ENCODE measurements around the gene RALGPS2. TPM values are rescaled to one million over a fixed set of nuclear protein-coding genes. Genes with fewer than 3 reads are reported as not detected.

The RALGPS2 gene
- total and polyA plus RNA-seq, 2 of the 8 experiments (the other 6 are each of a cell fraction or from before 2014, with no cell fraction given): 6.7 to 38.0 TPM

GRCh38 chr1:178962853-178963711 is 238.0 kb downstream of the RALGPS2 start:
- Histone ChIP-seq H3K56ac (replicated peaks; ENCODE audit: insufficient read length, low read depth, low read length) (no peak overlapping the region), H4K91ac (replicated peaks; ENCODE audit: insufficient read length, low read length) (no peak overlapping the region), H3K27me3 (replicated peaks in 1 of 4; ENCODE audit: control insufficient read depth in 3 of 4, extremely low read depth in 1 of 4, insufficient read depth in 3 of 4, low read length in 3 of 4) (no peaks in the 10 kb centered on the region), H2BK12ac (ENCODE audit: low read depth, low read length) (no peak overlapping the region), H3K18ac (ENCODE audit: extremely low read depth, low read length) (no peak overlapping the region), H4K5ac (ENCODE audit: insufficient read length, low read depth, low read length) (no peak overlapping the region), H3K79me2 (ENCODE audit: control insufficient read depth in 1 of 2, insufficient read depth in 2 of 2, low read length in 2 of 2) (no peaks in the 10 kb centered on the region), H3K9me3 (ENCODE audit: insufficient read depth in 2 of 2, low read depth in 1 of 2, low read length in 1 of 2) (peaks cover 4 to 5% of the 10 kb centered on the region in 2 experiments; a peak in 2 of 4 replicates), H3K23me2 (ENCODE audit: low read depth, low read length) (no peaks in the 10 kb centered on the region), H3K36me3 (ENCODE audit: control insufficient read depth in 2 of 4, insufficient read depth in 4 of 4, low read length in 3 of 4) (no peaks in the 10 kb centered on the region), H3K4me1 (replicated peaks in 1 of 4; ENCODE audit: control insufficient read depth in 3 of 4, insufficient read depth in 4 of 4, low read length in 3 of 4) (no peaks in the 10 kb centered on the region), H3K4ac (replicated peaks; ENCODE audit: insufficient read length, low read depth, low read length) (no peak overlapping the region), H3K4me3 (ENCODE audit: extremely low read depth in 1 of 4, insufficient read depth in 2 of 4, low read depth in 3 of 4, low read length in 4 of 4) (no peak overlapping the region), H4K8ac (ENCODE audit: extremely low read depth, insufficient read depth, low read length) (no peak overlapping the region), H2BK15ac (ENCODE audit: low read length) (no peak overlapping the region), H3K14ac (ENCODE audit: insufficient read length) (no peak overlapping the region), H2BK120ac (replicated peaks; ENCODE audit: low read depth, low read length) (no peak overlapping the region), H3K79me1 (ENCODE audit: low read depth, low read length) (no peaks in the 10 kb centered on the region), H2BK5ac (ENCODE audit: low read depth, low read length) (no peak overlapping the region), H4K20me1 (replicated peaks in 1 of 2; ENCODE audit: control insufficient read depth in 1 of 2, insufficient read depth in 2 of 2, low read length in 2 of 2) (no peaks in the 10 kb centered on the region), H2AFZ (ENCODE audit: low read length) (0 out of 2 replicates have a peak overlapping the region, but pooled peaks have one; percentile 59), H3K9ac (replicated peaks in 1 of 4; ENCODE audit: extremely low read depth in 1 of 4, low read depth in 3 of 4, low read length in 3 of 4) (no peak overlapping the region; a peak in 1 of 7 replicates), H3K23ac (ENCODE audit: insufficient read length) (no peak overlapping the region), H2AK5ac (ENCODE audit: low read depth, low read length) (no peak overlapping the region), H2BK20ac (ENCODE audit: low read length) (no peak overlapping the region), H3K4me2 (ENCODE audit: insufficient read depth in 1 of 2, low read depth in 2 of 2, low read length in 2 of 2) (no peak overlapping the region), H3K27ac (ENCODE audit: low read depth, low read length) (no peak overlapping the region)
- WGBS, 2 experiments (ENCODE audit: extremely low coverage in 1 of 2, insufficient coverage in 1 of 2, insufficient read length in 1 of 2, insufficient replicate concordance in 2 of 2, low coverage in 1 of 2, low lambda C conversion rate in 2 of 2, missing lambda C conversion rate in 1 of 2): 82% methylated on average over 9 of the region's 10 CpGs; no CpG with 5 or more reads in 1 of the 2 experiments
- FAIRE-seq (no peak), DNase-seq (ENCODE audit: low read depth in 1 of 2, low spot score in 2 of 2) (peak in 1 of 2 experiments; percentile 24)
- CTCF ChIA-PET (ENCODE audit: partially characterized antibody): interaction anchor here (0.7 to 1.6 kb wide), 4 partner anchors 9 to 53 kb away, joined by 3 read pairs; no protein-coding TSS in a partner anchor
- POLR2A ChIA-PET (ENCODE audit: partially characterized antibody): no interaction called here
- TF ChIP-seq TAF1 (IDR thresholded peaks at IDR 0.05; ENCODE audit: low read depth, low read length) (no peak), KDM1A (IDR thresholded peaks at IDR 0.05; ENCODE audit: borderline replicate concordance, low read length) (no peak), TEAD4 (IDR thresholded peaks at IDR 0.05; ENCODE audit: low read depth, low read length) (no peak), HDAC2 (IDR thresholded peaks at IDR 0.05; ENCODE audit: borderline replicate concordance in 1 of 2, low read depth in 2 of 2, low read length in 2 of 2) (no peak), E2F6 (IDR thresholded peaks at IDR 0.05) (no peak), RFX5 (IDR thresholded peaks at IDR 0.05; ENCODE audit: borderline replicate concordance, low read depth, low read length) (no peak), EP300 (IDR thresholded peaks at IDR 0.05; ENCODE audit: borderline replicate concordance in 1 of 2, low read depth in 2 of 2, low read length in 2 of 2) (no peak), YY1 (IDR thresholded peaks at IDR 0.05; ENCODE audit: low read depth, low read length) (no peak), GABPA (IDR thresholded peaks at IDR 0.05; ENCODE audit: borderline replicate concordance, insufficient read depth, low read length) (no peak), POLR2AphosphoS5 (IDR thresholded peaks at IDR 0.05; ENCODE audit: low read depth, low read length) (no peak), SP2 (IDR thresholded peaks at IDR 0.05; ENCODE audit: low read length) (no peak)
